Gastrocnemius medialis (tissue), 4 donors: ENCODE measurements around the gene ARID1B. TPM values are rescaled to one million over a fixed set of nuclear protein-coding genes. Genes with fewer than 3 reads are reported as not detected.

Experiments used
- ATAC-seq, 2 donors: fragments of 150-250 bp; one replicate each; pipeline ENCODE4 v1.9.1; 2016
- DNase-seq, 2 donors: peaks; one replicate each; pipeline ENCODE4 v3.0.0-alpha.2; 2019
- H3K27ac ChIP-seq, 4 donors: fragments of 200-600 bp; sonication (generic); 1 replicate in 1 of 4; 2 replicates in 3 of 4; pipeline ENCODE4 v1.5.1; 2016 to 2018; ENCODE audit warnings: mild to moderate bottlenecking in 2 of 4, moderate library complexity in 1 of 4
- H3K27me3 ChIP-seq, 3 donors: fragments of 200-600 bp; sonication (generic) in 2 of 3; 1 replicate in 1 of 3; 2 replicates in 2 of 3; pipeline versions ENCODE4 v1.5.1 to v1.6.0; 2016 to 2019; ENCODE audit warnings: mild to moderate bottlenecking in 1 of 3, moderate library complexity in 1 of 3
- H3K36me3 ChIP-seq, 2 donors: fragments of 200-600 bp; sonication (generic) in 1 of 2; one replicate each; pipeline ENCODE4 v1.5.1; 2017 to 2018
- H3K4me1 ChIP-seq, 2 donors: fragments of 200-600 bp; sonication (generic) in 1 of 2; one replicate each; pipeline ENCODE4 v1.5.1; 2016 to 2017; ENCODE audit warnings: mild to moderate bottlenecking in 2 of 2
- H3K4me3 ChIP-seq, 4 donors: fragments of 200-600 bp; sonication (generic) in 3 of 4; 1 replicate in 1 of 4; 2 replicates in 3 of 4; pipeline ENCODE4 v1.5.1; 2016 to 2019; ENCODE audit warnings: mild to moderate bottlenecking in 2 of 4
- H3K9me3 ChIP-seq, 3 donors: fragments of 200-600 bp; sonication (generic) in 2 of 3; 1 replicate in 1 of 3; 2 replicates in 2 of 3; pipeline ENCODE4 v1.5.1; 2016 to 2019
- POLR2A ChIP-seq, 2 donors: fragments of 450-650 bp; IDR thresholded peaks; one replicate each; pipeline ENCODE4 v1.6.1; 2017; ENCODE audit warnings: antibody characterized with exemption in 2 of 2, mild to moderate bottlenecking in 2 of 2, moderate library complexity in 2 of 2
- in situ Hi-C, 4 donors: fragments of 200-750 bp; cut with MboI; loops; one replicate each; pipeline versions ENCODE4 v1.15.0 to v1.8.0; 2017; ENCODE audit warnings: low sequenced_read_pairs in 4 of 4
- intact Hi-C: fragments of 100-400 bp; cut with DNase I; formaldehyde crosslinking; loops from one replicate; pipeline ENCODE4 v1.15.1; 2023; ENCODE audit warnings: low total_unique reads
- total RNA-seq, 4 donors: library from RNA; depleted of rRNA; stranded (reverse); fragments of >200 nt; gene quantifications; one replicate each; pipeline versions ENCODE4 v1.1.0 to v1.2.3, GENCODE V29; 2016
- TF ChIP-seq, protein P1 (sequence below), 5 experiments: fragments of 450-650 bp in 3 of 5; fragments of 200-600 bp in 2 of 5; sonication (generic) in 2 of 5; IDR thresholded peaks in 4 of 5; conservative IDR thresholded peaks in 1 of 5; 1 replicate in 4 of 5; 2 replicates in 1 of 5; pipeline ENCODE4 v1.5.1; 2016 to 2019; ENCODE audit warnings: antibody characterized with exemption in 5 of 5, mild to moderate bottlenecking in 3 of 5, moderate library complexity in 3 of 5

The ARID1B gene
- total RNA-seq, 4 donors from 2014 or later, result 54.9 to 75.3 (median 62.0) TPM

DNA sequence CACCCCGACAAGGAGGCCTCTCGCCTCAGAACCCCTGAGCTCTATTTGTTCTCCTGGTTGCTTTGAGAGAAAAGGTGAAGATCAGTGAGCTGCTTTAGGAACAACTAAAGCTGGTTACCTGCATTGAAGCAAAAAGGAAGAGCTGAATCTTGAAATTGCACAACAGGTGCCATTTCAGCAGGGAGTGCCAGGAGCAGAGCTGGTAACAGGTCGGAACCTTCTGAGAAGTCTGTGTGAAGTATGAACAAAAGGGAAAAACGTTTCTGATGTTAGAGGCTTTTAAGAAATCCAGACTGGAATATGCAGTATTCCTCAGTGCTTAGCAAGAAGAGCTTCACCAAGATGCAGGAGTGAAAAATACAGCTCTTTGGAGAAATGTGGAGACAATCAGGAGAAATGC, 382.2 kb downstream of the ARID1B start:
- peaks cover 5 to 11% of the 10 kb centered on the region in 2 donors for H3K4me1 ChIP-seq
- intact Hi-C loops, result no loop called here

DNA sequence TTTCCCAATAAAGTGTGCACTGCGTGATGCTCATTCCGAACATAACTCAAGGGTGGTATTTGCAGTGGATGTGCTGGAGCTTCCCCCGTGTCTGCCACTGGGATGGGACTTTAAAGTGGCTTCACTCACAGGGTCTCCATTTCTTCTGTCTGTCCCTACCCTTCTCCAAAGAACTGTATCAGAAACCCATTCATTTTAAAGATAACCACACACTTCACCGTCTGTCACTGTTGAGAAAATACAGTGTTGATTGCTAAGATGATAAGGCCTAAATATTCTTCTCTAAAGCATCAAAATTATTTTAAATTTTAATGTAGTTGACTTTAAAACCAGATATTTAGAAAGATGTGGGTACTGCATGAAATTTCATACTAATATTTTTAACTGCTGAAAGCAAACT, 384.7 kb downstream of the ARID1B start:
- ATAC-seq (no peak), DNase-seq (no peak)
- Histone ChIP-seq H3K9me3 (no peaks in the 10 kb centered on the region), H3K27me3 (no peaks in the 10 kb centered on the region), H3K4me1 (peaks cover 5 to 11% of the 10 kb centered on the region in 2 donors), H3K4me3 (no peak overlapping the region), H3K27ac (no peak overlapping the region), H3K36me3 (no peaks in the 10 kb centered on the region)
- TF ChIP-seq POLR2A (IDR thresholded peaks at IDR 0.05), result no peak
- TF ChIP-seq, protein P1, sequence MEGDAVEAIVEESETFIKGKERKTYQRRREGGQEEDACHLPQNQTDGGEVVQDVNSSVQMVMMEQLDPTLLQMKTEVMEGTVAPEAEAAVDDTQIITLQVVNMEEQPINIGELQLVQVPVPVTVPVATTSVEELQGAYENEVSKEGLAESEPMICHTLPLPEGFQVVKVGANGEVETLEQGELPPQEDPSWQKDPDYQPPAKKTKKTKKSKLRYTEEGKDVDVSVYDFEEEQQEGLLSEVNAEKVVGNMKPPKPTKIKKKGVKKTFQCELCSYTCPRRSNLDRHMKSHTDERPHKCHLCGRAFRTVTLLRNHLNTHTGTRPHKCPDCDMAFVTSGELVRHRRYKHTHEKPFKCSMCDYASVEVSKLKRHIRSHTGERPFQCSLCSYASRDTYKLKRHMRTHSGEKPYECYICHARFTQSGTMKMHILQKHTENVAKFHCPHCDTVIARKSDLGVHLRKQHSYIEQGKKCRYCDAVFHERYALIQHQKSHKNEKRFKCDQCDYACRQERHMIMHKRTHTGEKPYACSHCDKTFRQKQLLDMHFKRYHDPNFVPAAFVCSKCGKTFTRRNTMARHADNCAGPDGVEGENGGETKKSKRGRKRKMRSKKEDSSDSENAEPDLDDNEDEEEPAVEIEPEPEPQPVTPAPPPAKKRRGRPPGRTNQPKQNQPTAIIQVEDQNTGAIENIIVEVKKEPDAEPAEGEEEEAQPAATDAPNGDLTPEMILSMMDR (IDR thresholded peaks at IDR 0.05 in 4 of 5, conservative IDR thresholded peaks at IDR 0.05 in 1 of 5), result no peak
- intact Hi-C loops, result no loop called here
- in situ Hi-C loops, result no loop called here

More for the DNA sequence above, 382.2 kb downstream of the ARID1B start:
- Histone ChIP-seq H3K4me3 (no peak overlapping the region), H3K27ac (no peak overlapping the region), H3K27me3 (no peaks in the 10 kb centered on the region), H3K9me3 (no peaks in the 10 kb centered on the region), H3K36me3 (no peaks in the 10 kb centered on the region)
- TF ChIP-seq POLR2A (IDR thresholded peaks at IDR 0.05), result no peak
- TF ChIP-seq, protein P1 (IDR thresholded peaks at IDR 0.05 in 4 of 5, conservative IDR thresholded peaks at IDR 0.05 in 1 of 5), result no peak
- DNase-seq (no peak), ATAC-seq (no peak)
- in situ Hi-C loops, result no loop called here

DNA sequence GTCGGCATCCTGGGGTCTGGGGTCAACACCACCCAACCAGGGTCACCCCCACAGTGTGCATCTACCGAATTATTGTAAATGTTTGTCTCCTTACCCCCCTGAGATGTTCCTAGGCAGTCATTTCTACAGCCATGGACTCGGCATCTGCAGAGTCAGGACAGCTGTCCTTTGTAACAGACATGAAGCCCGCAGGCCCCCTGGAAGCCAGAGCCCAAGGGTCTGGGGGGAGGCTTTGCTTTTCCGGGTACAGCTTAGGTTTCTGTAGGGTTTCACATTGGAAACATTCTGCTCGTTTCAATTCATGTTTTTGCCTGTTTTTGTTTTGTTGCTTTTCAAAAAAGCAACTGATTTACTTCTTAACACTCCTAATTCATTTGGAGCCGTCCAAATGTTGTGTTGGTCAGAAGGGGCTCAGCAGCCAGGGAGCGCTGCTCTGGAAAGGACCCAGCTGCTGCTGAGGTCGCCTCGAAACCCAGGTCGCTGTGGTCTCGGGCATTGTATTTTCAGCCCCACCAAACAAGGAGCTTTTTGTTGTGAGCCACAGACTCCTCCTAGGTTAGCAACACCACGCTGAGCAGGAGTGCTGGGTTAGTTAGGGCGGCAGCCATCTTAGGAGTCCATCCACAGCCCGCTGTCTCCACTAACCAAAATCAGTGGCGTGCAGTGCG, 385.7 kb downstream of the ARID1B start:
- no peaks in the 10 kb centered on the region for H3K27me3 ChIP-seq
- no peak overlapping the region for H3K27ac ChIP-seq
- in situ Hi-C loops, result no loop called here

DNA sequence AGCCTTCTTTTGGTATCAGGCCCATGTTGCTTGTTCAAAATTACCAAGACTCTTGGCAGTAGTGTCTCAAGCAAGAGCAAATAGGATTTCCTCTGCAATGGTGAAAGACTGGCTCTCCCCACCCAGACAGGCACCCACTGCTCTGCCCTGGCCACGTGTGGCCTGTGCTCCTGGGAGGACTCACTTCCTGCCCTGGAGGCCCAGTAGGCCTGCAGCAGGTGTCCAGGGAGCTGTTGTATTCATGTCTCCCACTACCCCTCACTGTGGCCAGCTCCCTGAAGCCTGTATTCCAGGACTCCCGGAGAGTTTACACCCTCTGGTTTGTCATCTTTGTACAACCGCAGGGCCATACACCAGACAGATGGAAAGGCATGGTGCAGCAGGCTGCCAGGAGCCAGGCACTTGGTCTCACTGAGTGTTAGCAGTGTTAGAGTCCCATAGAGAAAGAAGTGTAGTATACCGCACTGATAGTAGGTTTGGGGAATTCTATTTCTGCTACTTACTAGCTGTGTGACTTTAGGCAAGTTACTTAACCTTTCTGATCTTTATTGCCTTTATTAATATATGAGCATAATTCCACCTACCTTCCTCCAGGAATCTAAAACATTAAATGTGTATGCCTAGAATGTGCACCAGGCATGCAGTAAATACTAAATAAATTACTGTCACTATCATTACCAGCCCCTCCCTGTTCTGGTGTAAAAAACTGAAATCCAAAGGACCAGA, 386.4 kb downstream of the ARID1B start:
- intact Hi-C loops, result no loop called here
- H3K9me3 ChIP-seq, result no peaks in the 10 kb centered on the region
- ATAC-seq (no peak), DNase-seq (no peak)
- H3K4me1 ChIP-seq, result peaks cover 5 to 11% of the 10 kb centered on the region in 2 donors
- TF ChIP-seq, protein P1 (IDR thresholded peaks at IDR 0.05 in 4 of 5, conservative IDR thresholded peaks at IDR 0.05 in 1 of 5), result no peak
- no peak for TF ChIP-seq POLR2A (IDR thresholded peaks at IDR 0.05)
- in situ Hi-C loops, result no loop called here
- no peaks in the 10 kb centered on the region for H3K36me3 ChIP-seq
- H3K4me3 ChIP-seq, result no peak overlapping the region
- H3K27me3 ChIP-seq, result no peaks in the 10 kb centered on the region
- H3K27ac ChIP-seq, result no peak overlapping the region

More for the DNA sequence above, 385.7 kb downstream of the ARID1B start:
- DNase-seq (no peak), ATAC-seq (peak in 1 of 2 donors; percentile 20)
- H3K4me1 ChIP-seq, result peaks cover 5 to 11% of the 10 kb centered on the region in 2 donors
- no peaks in the 10 kb centered on the region for H3K36me3 ChIP-seq
- intact Hi-C loops, result no loop called here
- no peak for TF ChIP-seq POLR2A (IDR thresholded peaks at IDR 0.05)
- TF ChIP-seq, protein P1 (IDR thresholded peaks at IDR 0.05 in 4 of 5, conservative IDR thresholded peaks at IDR 0.05 in 1 of 5), result no peak
- no peaks in the 10 kb centered on the region for H3K9me3 ChIP-seq
- H3K4me3 ChIP-seq, result no peak overlapping the region
